ENCODE measurements around the gene DNAJC15.
A peak's percentile ranks its signal among the peaks of the same experiment; 100 is the strongest.

The DNAJC15 gene

GRCh38 chr13:43102304-43102703 lies 78.9 kb downstream of the DNAJC15 start:
- TF ChIP-seq, protein P1, sequence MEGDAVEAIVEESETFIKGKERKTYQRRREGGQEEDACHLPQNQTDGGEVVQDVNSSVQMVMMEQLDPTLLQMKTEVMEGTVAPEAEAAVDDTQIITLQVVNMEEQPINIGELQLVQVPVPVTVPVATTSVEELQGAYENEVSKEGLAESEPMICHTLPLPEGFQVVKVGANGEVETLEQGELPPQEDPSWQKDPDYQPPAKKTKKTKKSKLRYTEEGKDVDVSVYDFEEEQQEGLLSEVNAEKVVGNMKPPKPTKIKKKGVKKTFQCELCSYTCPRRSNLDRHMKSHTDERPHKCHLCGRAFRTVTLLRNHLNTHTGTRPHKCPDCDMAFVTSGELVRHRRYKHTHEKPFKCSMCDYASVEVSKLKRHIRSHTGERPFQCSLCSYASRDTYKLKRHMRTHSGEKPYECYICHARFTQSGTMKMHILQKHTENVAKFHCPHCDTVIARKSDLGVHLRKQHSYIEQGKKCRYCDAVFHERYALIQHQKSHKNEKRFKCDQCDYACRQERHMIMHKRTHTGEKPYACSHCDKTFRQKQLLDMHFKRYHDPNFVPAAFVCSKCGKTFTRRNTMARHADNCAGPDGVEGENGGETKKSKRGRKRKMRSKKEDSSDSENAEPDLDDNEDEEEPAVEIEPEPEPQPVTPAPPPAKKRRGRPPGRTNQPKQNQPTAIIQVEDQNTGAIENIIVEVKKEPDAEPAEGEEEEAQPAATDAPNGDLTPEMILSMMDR (conservative IDR thresholded peaks at IDR 0.05; ENCODE audit: low read depth, low read length): no peak
- H3K4me3 ChIP-seq (ENCODE audit: low read depth, low read length): no peak overlapping the region
- no peak for DNase-seq (ENCODE audit: low read depth)

GRCh38 chr13:43107780-43108179 lies 84.4 kb downstream of the DNAJC15 start:
- H3K4me3 ChIP-seq (ENCODE audit: low read depth, low read length): no peak overlapping the region
- DNase-seq (ENCODE audit: low read depth): peak; percentile 24
- TF ChIP-seq, protein P1 (conservative IDR thresholded peaks at IDR 0.05; ENCODE audit: low read depth, low read length): no peak

GRCh38 chr13:43110036-43110435 lies 86.7 kb downstream of the DNAJC15 start:
- H3K4me3 ChIP-seq (ENCODE audit: low read depth, low read length): no peak overlapping the region
- TF ChIP-seq, protein P1 (conservative IDR thresholded peaks at IDR 0.05; ENCODE audit: low read depth, low read length): no peak
- DNase-seq (ENCODE audit: low read depth): no peak

GRCh38 chr13:43110658-43111057 lies 87.3 kb downstream of the DNAJC15 start:
- TF ChIP-seq, protein P1 (conservative IDR thresholded peaks at IDR 0.05; ENCODE audit: low read depth, low read length): no peak
- DNase-seq (ENCODE audit: low read depth): no peak
- H3K4me3 ChIP-seq (ENCODE audit: low read depth, low read length): no peak overlapping the region

DNA sequence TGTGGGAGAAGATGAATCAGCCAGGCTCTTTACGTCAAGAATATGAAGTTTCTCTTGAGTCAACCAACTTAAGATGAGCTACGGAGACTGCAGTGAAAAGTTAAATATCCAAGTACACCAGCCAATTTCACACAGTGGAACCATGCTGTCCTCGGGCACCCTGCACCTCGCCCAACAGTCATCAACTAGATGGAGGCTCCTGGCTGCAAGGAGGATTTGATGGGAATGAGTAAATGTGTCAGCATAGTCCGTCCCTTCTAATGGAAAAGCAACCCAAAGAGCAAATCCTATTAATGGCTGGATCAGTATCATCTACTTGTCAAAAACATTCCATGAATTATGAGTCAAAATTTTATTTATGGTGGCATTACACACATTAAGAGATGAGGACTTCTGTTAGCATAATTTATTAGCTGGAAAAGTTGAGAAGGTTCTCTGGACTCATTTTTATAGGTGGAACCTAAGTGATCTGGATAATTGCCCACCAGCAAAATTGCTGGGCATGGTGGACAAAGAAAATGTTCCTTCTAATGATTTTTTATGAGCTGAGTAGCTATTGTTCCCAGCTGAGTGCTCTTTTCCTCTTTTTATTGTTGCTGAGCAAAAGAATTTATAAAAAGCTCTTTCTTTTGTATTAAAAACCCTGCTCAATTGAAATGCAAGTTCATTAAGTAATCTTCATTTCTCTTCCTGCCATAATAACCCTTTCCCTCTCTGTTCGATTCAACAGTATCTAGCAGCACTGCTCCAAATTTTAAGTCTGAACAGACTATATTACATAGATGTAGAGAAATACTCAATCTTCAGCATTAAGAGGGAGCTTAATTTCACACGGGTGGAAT lies 88.4 kb downstream of the DNAJC15 start:
- TF ChIP-seq, protein P1 (conservative IDR thresholded peaks at IDR 0.05; ENCODE audit: low read depth, low read length): no peak
- H3K4me3 ChIP-seq (ENCODE audit: low read depth, low read length): no peak overlapping the region
- no peak for DNase-seq (ENCODE audit: low read depth)

- DNase-seq (ENCODE audit: low read depth): peak; percentile 23
- H3K4me3 ChIP-seq (ENCODE audit: low read depth, low read length): no peak overlapping the region
- TF ChIP-seq, protein P1 (conservative IDR thresholded peaks at IDR 0.05; ENCODE audit: low read depth, low read length): no peak
These were observed 90.2 kb downstream of the DNAJC15 start for GRCh38 chr13:43113603-43114002.

DNA sequence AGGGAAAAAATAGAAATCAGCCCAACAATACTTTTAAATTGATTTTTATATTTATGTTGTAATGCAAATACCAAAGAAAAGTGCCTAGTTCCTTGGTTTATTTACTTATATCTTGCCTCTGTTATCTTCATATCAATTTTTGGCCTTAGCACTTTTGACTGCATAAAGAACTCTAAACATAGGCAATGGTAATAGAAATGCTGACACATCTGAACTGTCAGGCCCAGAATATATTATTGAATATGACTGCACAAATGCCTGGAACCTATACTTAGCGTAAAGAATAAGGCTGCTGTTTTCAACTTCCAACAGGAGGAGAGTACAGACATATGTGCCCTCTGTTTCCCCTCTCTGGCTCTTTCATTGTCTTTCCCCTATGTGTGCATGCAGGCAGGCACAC lies 91.1 kb downstream of the DNAJC15 start:
- no peak for DNase-seq (ENCODE audit: low read depth)
- TF ChIP-seq, protein P1 (conservative IDR thresholded peaks at IDR 0.05; ENCODE audit: low read depth, low read length): no peak
- no peak overlapping the region for H3K4me3 ChIP-seq (ENCODE audit: low read depth, low read length)

Measured in choroid plexus epithelial cell (primary cell).